Lower lobe of right lung (tissue), 2 donors: ENCODE measurements around the gene UCN3. TPM values are rescaled to one million over a fixed set of nuclear protein-coding genes. Genes with fewer than 3 reads are reported as not detected.
A peak's percentile ranks its signal among the peaks of the same experiment; 100 is the strongest.

Experiments
- ATAC-seq, 2 donors: fragments of 200-7000 bp; cut with Tn5 transposase; one replicate each; pipeline ENCODE4 v1.9.1; 2020 to 2022; ENCODE audit warnings: mild to moderate bottlenecking in 2 of 2, moderate library complexity in 2 of 2
- DNase-seq: peaks from one replicate; pipeline ENCODE4 v3.0.0-alpha.2; 2020
- H3K27ac ChIP-seq: fragments of 200-600 bp; one replicate; pipeline ENCODE4 v1.8.0; 2022
- H3K27me3 ChIP-seq: fragments of 200-600 bp; one replicate; pipeline ENCODE4 v1.8.0; 2022; ENCODE audit warnings: low read depth
- H3K36me3 ChIP-seq: fragments of 200-600 bp; one replicate; pipeline ENCODE4 v1.8.0; 2022; ENCODE audit warnings: mild to moderate bottlenecking
- H3K4me1 ChIP-seq: fragments of 200-600 bp; one replicate; pipeline ENCODE4 v1.8.0; 2022
- H3K4me3 ChIP-seq: fragments of 200-600 bp; one replicate; pipeline ENCODE4 v1.8.0; 2022; ENCODE audit warnings: mild to moderate bottlenecking
- H3K9me3 ChIP-seq: fragments of 200-600 bp; one replicate; pipeline ENCODE4 v1.8.0; 2022
- intact Hi-C: fragments of 100-400 bp; cut with DNase I; formaldehyde crosslinking; loops from one replicate; pipeline ENCODE4 v1.11.0; 2022
- long read RNA-seq: library from polyadenylated mRNA; unstranded; transcript quantifications from one replicate; pipeline ENCODE4 v2.0.0, GENCODE V29; 2021
- total RNA-seq: library from RNA; stranded (reverse); fragmentation: NEBNext Ultra II Directional; extraction: Animal tissue kit (Norgen Biotek cat#: 25700); gene quantifications from one replicate; pipeline ENCODE4 v1.2.1, GENCODE V29; 2021
- TF ChIP-seq, protein P1 (sequence below): fragments of 200-600 bp; IDR thresholded peaks from one replicate; pipeline ENCODE4 v1.8.0; 2022; ENCODE audit warnings: antibody characterized with exemption, mild to moderate bottlenecking
- donor health status: DM: no; HTN: yes; CAD: no; lungs with severe emphysema.

The UCN3 gene, protein sequence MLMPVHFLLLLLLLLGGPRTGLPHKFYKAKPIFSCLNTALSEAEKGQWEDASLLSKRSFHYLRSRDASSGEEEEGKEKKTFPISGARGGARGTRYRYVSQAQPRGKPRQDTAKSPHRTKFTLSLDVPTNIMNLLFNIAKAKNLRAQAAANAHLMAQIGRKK
- total RNA-seq: 0.53 TPM
- long read RNA-seq: 0 reads

DNA sequence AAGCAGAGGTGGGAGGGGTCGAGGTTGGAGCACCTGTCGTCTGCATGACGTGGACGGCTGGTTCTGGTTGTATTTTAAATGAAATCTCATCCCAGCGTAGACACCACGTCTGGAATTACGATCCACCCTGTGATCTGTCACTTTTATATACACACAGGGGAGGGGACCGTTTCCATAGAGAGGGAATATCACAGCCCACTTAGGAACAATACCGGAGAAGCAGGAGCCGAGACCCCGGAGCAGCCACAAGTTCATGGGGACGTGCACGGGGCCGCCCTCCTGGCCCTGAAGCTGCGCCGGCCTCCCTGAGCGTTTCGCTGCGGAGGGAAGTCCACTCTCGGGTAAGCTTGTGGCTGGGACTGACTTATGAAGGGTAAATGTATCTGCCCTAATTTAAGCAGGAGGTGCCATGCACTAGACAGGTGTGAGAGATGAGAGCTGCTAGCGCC lies at the start of gene UCN3:
Gene UCN3 (plus strand): TSS at position 77 of the 449 bp plus-strand sequence. CDS start 8,755 bp downstream, outside the sequence.
- TF ChIP-seq, protein P1, sequence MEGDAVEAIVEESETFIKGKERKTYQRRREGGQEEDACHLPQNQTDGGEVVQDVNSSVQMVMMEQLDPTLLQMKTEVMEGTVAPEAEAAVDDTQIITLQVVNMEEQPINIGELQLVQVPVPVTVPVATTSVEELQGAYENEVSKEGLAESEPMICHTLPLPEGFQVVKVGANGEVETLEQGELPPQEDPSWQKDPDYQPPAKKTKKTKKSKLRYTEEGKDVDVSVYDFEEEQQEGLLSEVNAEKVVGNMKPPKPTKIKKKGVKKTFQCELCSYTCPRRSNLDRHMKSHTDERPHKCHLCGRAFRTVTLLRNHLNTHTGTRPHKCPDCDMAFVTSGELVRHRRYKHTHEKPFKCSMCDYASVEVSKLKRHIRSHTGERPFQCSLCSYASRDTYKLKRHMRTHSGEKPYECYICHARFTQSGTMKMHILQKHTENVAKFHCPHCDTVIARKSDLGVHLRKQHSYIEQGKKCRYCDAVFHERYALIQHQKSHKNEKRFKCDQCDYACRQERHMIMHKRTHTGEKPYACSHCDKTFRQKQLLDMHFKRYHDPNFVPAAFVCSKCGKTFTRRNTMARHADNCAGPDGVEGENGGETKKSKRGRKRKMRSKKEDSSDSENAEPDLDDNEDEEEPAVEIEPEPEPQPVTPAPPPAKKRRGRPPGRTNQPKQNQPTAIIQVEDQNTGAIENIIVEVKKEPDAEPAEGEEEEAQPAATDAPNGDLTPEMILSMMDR: no peak
- Histone ChIP-seq H3K4me1 (no peaks in the 10 kb centered on the region), H3K27me3 (peaks cover 7% of the 10 kb centered on the region), H3K36me3 (no peaks in the 10 kb centered on the region), H3K27ac (no peak within 1 kb of the TSS), H3K9me3 (no peaks in the 10 kb centered on the region), H3K4me3 (peak within 1 kb of the TSS; percentile 23)
- ATAC-seq: peak; percentile 43 to 48
- intact Hi-C loops: no loop called here
- no peak for DNase-seq

DNA sequence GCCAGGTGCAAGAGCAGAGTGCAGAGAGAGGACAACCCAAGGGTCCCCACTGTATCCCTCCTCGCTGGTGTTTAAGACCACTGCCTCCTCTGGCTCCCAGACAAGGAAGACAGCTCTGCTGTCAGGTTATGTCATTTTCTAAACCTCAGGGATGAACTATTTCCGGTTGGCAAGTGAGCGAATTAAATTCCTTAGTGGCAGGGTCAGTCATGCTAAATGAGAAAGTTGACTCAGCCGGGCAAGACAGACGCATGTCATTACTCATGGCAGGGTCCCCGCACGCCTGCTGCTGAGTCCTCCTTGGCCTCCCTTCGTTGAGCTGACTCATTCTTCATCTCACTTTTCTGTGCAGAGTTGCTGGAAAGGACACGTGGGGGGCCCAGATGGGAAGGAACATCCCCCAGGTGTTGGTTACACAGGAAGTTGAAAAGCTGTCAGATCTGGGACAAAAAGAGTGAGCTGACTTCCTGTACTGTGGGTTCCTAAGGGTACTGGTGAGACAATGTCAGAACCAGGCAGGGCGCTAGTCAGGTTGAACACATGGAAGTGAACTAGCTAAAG lies 47.1 kb upstream of the UCN3 start:
- DNase-seq (no peak), ATAC-seq (peak in 1 of 2 donors; percentile 25)
- Histone ChIP-seq H3K4me1 (no peaks in the 10 kb centered on the region), H3K9me3 (no peaks in the 10 kb centered on the region), H3K36me3 (no peaks in the 10 kb centered on the region), H3K27ac (no peak overlapping the region), H3K27me3 (no peaks in the 10 kb centered on the region), H3K4me3 (no peak overlapping the region)
- intact Hi-C loops: no loop called here
- TF ChIP-seq, protein P1: no peak

DNA sequence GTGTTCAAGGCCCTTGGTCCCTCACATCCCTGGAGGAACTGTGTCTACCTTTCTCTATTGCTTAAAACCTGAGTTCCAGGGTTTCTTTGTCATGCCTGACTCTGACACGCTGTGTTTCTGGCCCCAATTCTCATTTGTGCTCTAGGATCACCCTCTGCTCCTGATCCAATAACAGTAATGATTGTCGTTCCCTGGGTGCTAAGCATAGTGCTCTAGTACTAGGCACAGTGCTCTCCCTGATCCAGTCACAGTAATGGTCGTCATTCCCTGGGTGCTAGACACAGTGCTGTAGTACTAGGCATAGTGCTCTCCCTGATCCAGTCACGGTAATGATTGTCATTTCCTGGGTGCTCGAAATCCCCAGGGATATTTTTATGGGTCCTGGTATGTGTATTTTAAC lies 46.6 kb upstream of the UCN3 start:
- intact Hi-C loops: no loop called here
- no peaks in the 10 kb centered on the region for H3K4me1 ChIP-seq
- ATAC-seq: no peak

DNA sequence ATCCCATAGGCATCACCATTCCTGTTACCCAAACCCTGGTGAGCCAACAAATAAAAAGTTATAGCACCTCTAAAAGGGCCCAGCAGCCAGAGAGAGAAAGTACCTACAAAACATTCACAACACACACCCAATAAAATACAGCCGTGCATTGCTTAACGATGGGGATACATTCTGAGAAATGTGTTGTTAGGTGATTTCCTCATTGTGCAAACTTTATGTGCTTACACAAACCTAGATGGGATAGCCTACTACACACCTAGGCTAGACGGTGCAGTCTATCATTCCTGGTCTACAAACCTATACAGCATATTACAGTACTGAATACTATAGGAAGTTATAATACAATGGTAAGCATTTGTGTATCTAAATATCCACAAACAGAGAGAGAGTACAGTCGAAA lies 44.9 kb upstream of the UCN3 start:
- DNase-seq (no peak), ATAC-seq (no peak)
- Histone ChIP-seq H3K4me3 (no peak overlapping the region), H3K9me3 (no peaks in the 10 kb centered on the region), H3K4me1 (no peaks in the 10 kb centered on the region), H3K27ac (no peak overlapping the region), H3K27me3 (no peaks in the 10 kb centered on the region), H3K36me3 (no peaks in the 10 kb centered on the region)
- TF ChIP-seq, protein P1: no peak
- intact Hi-C loops: no loop called here

More for the DNA sequence above, 46.6 kb upstream of the UCN3 start:
- H3K9me3 ChIP-seq: no peaks in the 10 kb centered on the region
- TF ChIP-seq, protein P1: no peak
- no peak for DNase-seq
- H3K4me3 ChIP-seq: no peak overlapping the region
- H3K36me3 ChIP-seq: no peaks in the 10 kb centered on the region
- no peak overlapping the region for H3K27ac ChIP-seq
- no peaks in the 10 kb centered on the region for H3K27me3 ChIP-seq

DNA sequence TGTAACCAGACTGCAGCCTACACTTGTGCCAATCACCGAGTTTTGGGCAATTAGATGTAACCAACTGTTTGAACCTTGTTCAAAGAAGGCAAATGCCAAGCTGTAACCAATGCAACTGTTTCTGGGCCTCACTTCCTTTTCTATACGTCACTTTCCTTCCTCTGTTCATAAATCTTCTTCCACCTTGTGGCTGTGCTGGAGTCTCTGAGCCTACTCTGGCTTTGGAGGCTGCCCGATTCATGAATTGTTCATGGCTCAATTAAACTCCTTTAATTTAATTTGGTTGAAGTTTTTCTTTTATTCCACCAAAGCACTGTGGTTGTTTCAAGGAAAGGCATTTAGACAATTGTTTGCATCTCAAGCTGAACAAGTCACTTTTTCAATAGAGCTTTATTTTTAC lies 43.5 kb upstream of the UCN3 start:
- no peak overlapping the region for H3K4me3 ChIP-seq

More for the DNA sequence above, 43.5 kb upstream of the UCN3 start:
- no peak for ATAC-seq
- peaks cover 5% of the 10 kb centered on the region for H3K27me3 ChIP-seq
- no peaks in the 10 kb centered on the region for H3K9me3 ChIP-seq
- H3K36me3 ChIP-seq: no peaks in the 10 kb centered on the region
- TF ChIP-seq, protein P1: no peak
- intact Hi-C loops: no loop called here
- no peaks in the 10 kb centered on the region for H3K4me1 ChIP-seq
- H3K27ac ChIP-seq: no peak overlapping the region
- DNase-seq: no peak
